ENCODE measurements around the gene NOP53.

- TF ChIP-seq CTCF (IDR thresholded peaks at IDR 0.05; ENCODE audit: low read length): peak; percentile 82
- no peak for TF ChIP-seq EZH2 (optimal IDR thresholded peaks at IDR 0.05; ENCODE audit: low read depth, low read length)
- TF ChIP-seq EZH2phosphoT487 (IDR thresholded peaks at IDR 0.05; ENCODE audit: low read length): no peak
Measured at GRCh38 chr19:47790398-47790814, 45.1 kb downstream of the NOP53 start.
